ENCODE measurements around the gene PIWIL4.

DNA sequence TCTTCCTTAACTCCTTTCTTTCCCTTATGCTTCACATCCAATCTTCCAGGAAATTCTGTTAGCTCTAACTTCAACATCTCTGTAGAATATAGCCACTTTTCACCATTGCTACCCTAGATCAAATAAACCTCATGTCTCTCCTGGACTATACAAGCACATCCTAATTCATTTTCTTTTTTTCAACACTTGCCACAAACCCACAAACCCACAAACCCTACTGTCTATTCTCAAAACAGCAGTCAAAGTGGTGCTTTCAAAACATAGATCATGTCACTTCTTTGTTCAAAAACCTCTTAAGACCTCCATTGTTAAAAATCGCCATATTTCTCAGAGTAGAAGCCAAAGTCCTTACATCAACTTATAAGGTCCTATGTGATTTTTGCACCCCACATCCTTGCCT lies 94.3 kb downstream of the PIWIL4 start:
- TF ChIP-seq, protein P1, sequence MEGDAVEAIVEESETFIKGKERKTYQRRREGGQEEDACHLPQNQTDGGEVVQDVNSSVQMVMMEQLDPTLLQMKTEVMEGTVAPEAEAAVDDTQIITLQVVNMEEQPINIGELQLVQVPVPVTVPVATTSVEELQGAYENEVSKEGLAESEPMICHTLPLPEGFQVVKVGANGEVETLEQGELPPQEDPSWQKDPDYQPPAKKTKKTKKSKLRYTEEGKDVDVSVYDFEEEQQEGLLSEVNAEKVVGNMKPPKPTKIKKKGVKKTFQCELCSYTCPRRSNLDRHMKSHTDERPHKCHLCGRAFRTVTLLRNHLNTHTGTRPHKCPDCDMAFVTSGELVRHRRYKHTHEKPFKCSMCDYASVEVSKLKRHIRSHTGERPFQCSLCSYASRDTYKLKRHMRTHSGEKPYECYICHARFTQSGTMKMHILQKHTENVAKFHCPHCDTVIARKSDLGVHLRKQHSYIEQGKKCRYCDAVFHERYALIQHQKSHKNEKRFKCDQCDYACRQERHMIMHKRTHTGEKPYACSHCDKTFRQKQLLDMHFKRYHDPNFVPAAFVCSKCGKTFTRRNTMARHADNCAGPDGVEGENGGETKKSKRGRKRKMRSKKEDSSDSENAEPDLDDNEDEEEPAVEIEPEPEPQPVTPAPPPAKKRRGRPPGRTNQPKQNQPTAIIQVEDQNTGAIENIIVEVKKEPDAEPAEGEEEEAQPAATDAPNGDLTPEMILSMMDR (conservative IDR thresholded peaks at IDR 0.05; ENCODE audit: low read length) = no peak
- no peak for TF ChIP-seq EZH2phosphoT487 (IDR thresholded peaks at IDR 0.05; ENCODE audit: borderline replicate concordance)
